HS-27A (cell line): ENCODE data around the gene MAD2L1.
A peak's percentile ranks its signal among the peaks of the same experiment; 100 is the strongest.

ENCODE experiments used
- DNase-seq: peaks from one replicate; pipeline ENCODE4 v3.0.0-alpha.2; 2012; ENCODE audit warnings: low read depth, missing footprints

The MAD2L1 gene

DNA sequence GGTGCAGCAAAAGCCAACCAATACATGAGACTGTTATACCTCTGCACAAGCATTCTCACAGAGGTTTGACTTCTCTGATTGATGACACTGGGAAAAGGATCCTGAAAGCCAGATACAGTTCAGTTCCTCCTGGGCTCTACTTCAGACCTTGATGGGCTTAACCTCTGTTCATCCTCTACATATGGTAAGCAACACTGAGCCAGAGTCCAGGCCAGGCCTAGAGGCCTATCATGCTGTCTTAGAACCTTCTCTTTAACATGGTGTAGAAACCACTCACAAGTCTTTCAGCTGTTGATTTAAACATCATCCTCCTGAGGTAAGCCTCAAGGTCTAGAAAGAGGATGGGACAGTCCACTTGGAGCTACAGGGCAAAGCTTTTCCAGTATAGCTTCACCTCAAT lies 9.2 kb downstream of the MAD2L1 start:
- no peak for DNase-seq

DNA sequence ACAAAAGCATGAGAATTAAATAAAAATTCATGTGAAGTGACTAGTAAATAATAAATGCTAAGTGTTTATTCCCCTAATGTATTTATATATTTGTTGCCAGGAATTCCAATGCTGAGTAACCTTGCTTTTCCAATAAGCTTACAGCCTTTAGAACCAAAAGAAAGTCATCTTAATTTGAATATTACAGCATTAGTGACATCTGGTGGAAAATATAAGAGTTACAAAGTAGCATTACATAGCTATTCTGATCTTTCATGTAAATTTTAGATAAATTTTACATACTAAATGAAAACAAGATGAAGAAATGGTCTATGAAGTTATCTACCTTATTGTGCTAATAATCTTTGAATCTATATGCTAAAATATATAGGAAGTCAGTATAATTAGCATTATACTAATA lies 10.4 kb downstream of the MAD2L1 start:
- no peak for DNase-seq

DNA sequence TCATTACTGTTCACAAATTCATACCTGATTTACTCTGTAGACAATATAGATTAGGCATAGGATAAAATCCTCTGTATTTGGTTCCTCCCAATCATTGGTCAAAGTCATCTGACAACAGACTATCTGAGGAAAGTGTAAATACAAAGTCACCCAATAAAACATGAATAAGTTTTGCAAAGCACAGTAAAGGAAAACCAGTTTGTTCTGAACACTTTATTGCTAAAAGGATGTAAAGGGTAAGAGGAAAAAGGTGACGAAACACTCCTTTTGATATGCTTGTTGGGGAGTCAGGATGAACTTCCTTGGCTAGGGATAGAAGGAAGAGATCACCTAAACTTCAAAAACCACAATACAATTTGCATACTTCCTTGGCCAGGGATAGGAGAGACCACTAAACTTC lies 10.9 kb downstream of the MAD2L1 start:
- no peak for DNase-seq

DNA sequence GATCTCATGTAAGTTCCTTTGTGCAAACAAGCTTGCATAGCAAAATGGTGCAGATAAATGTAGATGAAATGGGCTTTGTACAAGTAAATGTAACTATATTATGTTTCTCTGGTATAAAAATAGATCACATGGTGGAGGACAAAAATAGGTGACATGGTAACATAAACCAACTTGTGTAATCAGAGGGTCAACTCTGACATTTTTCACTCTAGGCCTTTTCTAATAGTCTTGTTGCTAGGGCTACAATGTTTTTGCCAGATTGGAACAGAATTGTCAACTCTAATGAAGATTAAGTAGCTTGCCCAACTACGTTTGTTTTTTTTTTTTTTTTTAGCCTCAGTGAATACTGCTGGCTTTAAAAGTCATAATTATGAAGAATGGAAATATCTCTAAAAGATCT lies 11.5 kb downstream of the MAD2L1 start:
- DNase-seq, result no peak

DNA sequence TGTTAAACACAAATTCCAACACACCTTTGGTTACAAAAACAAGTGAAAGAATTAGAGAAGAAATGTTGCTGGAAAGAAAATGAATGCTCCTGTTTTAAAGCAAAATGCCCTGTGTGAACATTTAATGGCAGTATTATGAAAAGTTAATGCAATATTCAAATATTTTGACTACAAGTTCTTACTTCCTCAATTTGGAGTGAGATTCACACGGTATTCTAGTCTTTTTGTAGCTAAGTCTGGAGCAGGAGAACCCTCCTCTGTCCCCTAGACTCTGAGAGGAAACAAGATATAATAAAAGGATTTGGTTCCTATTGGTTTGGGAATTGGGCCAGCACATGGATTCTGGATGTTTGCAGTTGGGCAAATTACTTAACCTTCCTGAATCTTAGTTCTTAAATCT lies 12.7 kb downstream of the MAD2L1 start:
- DNase-seq, result no peak

DNA sequence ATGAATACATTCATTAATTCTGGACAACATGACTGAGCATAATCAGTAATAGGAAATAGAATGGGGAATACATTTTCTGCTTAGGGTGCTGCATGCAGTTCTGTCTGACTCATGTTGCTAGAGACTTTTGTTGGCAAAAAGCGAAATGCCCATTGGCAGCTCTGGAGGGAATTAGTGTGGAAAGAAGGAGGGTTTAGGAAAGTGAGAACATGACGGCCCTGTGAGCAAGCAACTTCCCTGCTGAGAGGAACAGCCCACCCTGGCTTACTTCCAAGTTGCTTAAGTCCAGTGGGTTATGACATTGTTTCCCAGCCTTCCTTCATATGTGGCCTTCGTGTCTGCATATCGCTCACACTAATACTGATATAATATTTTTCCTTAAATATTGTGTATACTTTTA lies 13.8 kb downstream of the MAD2L1 start:
- DNase-seq, result no peak

DNA sequence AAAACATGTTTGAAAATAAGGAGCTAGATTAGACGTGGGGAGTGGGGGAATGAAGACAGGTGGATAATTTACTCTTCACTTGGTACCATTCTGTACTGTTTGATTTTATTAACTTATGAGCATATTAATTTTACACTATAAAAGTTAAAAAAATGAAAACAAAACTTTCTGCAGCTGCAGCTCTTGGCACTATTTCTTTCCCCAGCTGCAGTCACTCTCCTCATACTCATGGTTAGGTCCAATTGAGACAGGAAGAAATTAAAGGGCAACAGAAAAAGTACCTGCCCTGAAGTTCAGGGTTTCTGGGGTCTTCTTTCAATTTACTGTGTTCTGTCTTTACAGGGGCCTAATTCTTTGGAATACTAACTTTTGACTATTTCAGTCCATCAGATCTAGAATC lies 15.4 kb downstream of the MAD2L1 start:
- DNase-seq, result no peak

DNA sequence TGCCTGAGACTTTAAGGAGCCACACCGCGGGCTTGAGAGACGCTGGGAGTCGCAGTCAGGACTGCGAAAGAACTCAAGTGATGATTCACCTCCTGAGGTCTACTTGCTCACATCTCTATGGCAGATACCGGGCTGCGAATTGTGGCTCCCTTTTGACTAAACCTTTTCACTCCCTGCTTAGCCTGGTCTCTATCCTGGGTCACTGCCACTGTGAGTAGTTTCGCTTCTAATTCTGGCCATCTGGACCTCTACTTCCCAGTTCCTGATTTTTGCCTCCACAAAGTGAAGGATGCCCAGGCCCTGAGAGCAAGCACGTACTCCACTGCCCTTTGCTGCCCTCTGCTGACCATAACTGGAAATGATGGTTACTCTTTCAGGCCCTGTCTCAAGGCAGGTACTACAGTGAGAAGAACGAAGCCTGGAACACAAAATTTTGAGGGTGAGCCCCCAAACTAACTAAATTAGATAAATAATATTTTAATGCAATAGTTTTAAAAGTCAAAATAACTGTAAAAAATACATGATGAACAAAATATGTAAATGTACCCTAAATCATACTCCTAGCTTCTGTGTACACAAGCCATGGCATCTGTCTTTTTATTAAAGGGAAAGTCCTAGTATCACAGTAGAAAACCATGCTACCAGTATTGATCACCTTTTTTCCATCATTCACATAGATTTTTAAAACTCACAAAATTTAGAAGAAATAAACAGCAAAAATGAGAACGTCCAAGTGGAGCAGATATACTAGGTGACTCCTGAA lies 16.7 kb downstream of the MAD2L1 start:
- DNase-seq, result no peak

DNA sequence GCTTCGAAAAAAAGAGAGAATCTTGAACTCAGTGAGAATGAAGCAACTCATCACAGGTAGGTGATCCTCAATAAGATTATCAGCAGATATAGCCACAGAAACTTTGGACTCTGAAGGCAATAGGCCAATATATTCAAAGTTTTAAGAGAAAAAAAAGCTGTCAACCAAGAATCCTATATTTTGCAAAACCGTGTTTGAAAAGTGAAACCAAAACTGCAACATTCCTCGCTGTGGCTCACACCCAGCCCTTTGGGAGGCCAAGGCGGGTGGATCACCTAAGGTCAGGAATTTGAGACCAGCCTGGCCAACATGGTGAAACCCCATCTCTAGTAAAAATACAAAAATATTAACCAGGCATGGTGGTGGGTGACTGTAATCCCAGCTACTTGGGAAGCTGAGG lies 22.8 kb downstream of the MAD2L1 start:
- no peak for DNase-seq

DNA sequence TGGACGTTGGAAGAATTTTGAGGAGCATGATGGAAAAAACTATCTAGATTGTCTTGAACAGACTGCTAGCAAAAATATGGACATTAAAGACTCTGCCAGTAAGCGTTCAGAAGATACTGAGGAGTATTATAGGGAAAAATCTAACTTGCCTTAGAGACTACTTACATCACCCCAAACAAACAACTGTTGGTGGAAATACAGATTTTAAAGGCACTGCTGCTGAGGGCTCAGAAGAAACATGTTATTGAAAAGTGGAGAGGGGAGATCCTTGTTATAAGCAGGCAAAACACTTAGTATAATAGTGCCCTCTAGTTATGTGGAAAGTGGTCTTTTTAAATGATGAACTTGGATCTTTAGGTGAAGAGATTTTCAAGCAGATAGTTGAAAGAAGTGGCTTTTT lies 29.2 kb downstream of the MAD2L1 start:
- no peak for DNase-seq

DNA sequence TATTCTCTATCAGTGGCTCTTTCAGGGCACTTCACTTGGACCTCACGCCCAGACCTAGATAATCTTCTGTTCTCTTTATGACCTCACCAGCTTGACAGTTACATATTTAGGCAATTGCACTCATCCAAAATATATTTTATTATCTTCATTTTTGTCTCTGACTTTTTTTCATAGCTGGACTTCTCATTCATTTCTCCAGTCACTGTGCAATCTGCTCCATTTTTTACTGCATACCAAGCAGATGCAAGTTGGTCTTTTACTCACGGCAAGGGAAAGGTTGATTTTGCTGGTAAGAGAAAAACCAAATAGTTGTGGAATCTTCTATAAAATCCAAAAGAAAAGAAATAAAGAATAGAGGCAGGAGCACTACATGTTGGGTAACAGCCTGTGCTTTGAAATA lies 31.7 kb downstream of the MAD2L1 start:
- DNase-seq, result no peak

DNA sequence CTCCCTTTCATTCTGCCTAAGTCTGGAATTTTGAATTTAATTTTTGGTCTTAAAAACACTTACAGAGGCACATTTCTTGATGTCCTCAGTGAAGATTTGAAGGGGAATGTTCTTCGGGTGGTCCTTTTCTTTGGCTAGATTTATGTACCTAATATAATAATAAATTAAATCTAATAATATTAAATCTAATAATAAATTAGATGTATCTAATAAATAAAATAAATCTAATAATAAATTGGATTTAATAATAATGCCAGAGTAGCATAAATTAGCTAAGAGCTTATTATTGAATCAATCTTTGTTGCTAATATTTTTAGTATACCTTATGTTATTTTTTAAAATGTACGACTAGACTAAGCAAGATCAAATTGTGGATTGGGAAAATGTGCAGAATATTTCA lies 39.8 kb downstream of the MAD2L1 start:
- DNase-seq, result no peak

DNA sequence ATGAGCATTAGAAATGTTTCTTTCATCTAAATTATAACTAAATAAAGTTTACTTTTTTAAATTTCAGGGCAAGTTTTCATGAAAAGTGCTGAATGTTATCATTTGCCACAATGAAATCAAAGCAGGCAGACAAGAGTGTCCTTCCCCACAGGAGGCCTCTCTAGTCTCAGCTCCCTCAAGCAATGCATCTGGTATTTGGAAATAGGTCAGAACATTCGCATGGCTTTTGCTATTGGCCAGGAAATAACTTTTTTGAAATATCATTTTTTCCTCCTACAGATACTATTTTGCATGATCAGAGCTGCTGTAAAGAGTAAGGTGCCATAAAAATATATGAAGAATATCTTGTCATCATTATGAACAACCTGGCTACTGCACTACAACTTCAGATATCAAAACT lies 41.1 kb downstream of the MAD2L1 start:
- no peak for DNase-seq

DNA sequence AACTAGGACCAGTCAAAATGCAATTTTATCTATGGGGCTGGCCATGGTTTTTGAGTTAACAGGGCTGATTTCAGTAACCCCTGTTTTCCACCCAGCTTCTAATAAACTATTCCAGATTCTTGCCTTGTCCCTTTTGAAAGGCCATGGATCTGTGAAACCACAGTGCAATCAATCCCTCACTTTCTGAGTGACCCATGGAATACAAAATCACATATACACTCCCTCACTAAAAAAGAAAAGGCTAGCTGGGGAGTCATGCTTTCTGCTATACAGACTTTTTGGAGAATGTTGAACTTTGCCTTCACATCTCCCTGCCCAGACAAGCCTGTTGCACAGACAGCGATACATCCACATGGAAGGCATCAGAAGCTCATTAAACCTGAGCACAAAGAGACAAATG lies 47.9 kb downstream of the MAD2L1 start:
- no peak for DNase-seq

DNA sequence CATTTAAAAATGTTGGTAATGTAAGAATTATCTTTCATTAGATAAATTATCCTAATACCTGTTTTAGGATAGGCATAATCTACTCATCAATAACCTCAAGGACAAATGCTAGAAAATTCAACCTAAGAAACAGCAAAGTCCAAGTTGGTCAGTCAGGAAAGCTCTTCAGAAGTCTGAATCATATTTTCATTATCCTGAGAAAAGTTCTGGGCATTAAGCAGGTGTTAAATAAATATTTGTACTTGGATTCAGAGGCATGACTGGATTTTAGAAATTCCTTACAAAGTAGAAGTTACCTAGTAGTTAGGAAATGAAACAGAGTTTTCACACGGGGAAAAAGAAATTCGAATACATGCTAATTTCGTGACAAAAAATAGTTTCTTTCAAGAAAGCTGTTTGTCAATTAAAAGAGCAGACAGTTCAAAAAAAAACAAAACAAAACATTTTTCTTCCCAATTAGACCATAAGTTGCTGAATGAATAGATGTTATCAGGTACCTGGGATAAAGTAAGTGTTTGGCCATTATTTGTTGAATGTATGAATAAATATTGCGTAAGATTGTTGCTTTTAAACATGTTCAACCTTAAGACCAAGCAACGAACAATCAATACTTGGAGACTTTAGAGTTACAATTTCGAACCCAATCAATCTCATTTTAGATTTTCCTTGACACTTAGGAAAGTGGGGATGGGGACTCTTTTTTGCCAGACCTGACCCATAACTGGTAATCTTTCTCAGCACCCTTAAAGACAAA lies 48.5 kb downstream of the MAD2L1 start:
- no peak for DNase-seq

DNA sequence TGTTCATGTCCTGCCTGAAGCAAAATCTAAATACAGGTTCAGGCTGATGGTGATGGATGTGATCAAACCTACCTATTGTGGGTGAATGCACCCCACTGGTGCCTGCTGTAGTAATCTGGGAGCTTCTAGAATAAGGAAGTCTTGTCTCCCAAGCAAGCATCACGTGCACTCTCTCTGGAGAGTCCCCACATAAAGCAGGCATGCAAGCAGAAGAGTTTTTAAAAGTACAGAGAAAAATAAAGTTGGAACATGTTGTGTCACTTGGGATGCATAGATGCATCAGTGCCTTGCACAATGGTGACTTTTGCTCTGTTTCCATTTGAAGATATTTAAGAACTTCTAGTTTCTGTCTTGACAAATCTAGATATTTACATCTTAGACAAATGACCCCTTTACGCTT lies 54.9 kb downstream of the MAD2L1 start:
- DNase-seq, result no peak

DNA sequence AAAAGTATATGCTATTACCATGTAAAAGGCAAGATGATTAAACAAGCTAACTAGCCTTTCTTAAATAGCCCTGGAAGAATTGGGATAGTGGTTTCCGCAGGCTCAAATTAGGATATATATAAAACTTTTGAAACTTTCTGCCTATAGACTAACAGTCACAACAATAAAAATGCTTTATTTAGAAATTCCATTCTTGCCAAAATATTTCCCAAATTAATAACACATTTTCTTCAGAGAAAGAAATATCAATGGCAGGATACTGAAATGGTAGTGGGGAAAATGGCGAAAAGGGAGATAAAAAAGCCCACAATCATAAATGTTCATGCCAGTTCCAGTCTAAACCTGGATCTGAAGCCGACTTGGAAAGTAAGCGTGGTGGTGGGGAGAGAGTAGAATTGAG lies 56.0 kb downstream of the MAD2L1 start:
- no peak for DNase-seq

DNA sequence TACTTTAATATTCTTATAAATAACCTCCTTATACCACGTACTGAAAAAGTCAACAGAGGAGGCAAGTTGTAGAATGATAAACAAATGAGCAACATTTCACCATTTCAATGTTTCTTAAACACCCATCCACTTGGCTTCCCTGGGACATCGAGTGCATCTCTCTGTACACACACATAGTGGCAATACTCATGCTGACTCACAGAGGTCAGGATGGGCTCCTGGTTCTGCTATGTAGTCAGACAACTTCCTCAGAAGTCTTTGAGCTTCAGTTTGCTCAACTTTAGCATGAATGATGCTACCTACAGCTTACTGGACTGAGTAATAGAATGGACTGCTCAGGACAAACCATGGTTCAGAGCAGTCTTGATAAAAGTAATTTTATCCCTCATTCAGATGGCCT lies 56.9 kb downstream of the MAD2L1 start:
- no peak for DNase-seq

DNA sequence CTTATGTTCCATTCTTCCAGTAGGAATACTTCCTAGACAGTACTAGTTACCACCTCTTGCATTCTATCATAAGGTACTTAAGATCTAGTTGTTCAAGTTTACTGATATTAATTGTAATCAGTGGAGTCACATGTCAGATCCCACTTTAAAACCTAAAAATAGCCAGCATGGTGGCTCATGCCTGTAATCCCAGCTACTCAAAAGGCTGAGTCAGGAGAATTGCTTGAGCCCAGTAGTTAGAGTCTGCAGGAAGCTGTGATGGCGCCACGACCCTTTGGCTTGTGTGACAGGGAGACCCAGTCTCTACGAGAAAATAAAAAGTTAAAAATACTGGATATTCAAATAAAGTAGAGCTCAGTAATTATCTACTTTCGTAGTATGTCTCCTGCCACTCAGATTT lies 57.7 kb downstream of the MAD2L1 start:
- no peak for DNase-seq

DNA sequence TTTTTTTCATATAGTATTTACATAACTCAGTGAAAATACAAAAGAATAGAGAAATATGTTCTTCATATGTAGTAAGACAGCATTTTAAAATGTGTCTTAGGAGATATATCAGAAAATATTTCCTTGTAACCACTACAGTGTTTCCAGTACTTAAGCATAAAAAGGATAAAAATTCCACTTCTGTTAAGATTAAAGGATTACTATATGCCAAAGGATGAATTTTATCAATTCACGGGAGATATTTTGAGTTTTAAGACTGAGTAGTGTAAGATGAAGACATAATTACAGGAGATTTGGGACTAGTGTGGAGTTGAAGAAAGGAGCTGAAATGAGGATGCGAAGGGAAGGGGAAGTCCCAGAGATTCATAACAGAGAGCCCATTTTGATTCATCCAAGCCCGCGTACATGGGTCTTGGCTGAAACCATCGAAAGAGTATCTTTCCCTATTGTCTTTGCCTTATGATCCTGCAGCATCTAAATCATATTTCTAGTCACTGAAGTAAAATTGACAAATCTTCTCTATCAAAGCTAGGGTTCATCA lies 58.7 kb downstream of the MAD2L1 start:
- DNase-seq, result no peak

DNA sequence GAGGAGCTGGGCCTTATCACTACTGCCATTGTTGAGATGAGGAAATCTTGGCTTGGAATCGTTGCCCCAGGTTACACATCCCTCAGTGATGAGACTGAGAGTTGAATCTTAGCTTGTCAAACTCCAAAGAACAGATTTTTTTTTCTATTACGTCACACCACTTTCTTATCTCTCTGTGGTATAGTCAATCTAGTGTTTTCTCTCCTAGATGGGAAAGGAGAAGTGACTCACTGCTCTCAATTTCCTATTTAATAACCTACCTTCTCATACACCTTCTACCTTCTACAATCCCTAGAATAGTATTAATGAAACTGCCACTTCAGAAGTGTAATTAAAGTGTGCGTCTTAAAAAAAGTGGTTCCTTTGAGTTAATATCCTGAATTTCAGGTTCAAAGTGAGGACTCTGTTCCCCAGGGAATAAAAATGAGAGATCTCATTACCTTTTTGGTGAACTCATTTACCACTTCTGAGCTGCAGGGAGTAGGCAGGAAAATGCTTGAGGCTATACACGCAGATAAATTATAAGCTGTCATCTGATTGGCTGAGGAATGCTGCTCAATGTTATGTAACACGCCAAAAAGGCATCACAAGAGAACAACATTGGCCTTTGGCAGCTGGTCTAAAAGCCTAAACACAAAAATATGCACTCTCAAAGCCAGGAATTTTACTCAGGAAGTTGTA lies 59.3 kb downstream of the MAD2L1 start:
- peak; percentile 8 for DNase-seq
